PC-9 (cell line): Measurements from ENCODE around the gene TBX5. TPM values are rescaled to one million over a fixed set of nuclear protein-coding genes. Genes with fewer than 3 reads are reported as not detected.

ENCODE experiments used
- BruUV-seq: library from RNA; stranded (reverse); fragments of 400-500 nt; replicated peaks from 2 replicates; lab custom pipeline; 2021; lab: Mats Ljungman, UMichigan
- CTCF ChIA-PET: fragments of 300-600 bp; sonication (Branson Sonifier 250); formaldehyde crosslinking; loops from one replicate; lab custom pipeline; 2022; ENCODE audit warnings: antibody characterized with exemption; lab: Charles Lee
- POLR2A ChIA-PET: fragments of 300-600 bp; sonication (Branson Sonifier 250); formaldehyde crosslinking; loops from one replicate; lab custom pipeline; 2022; ENCODE audit warnings: antibody characterized with exemption; ENCODE audit not compliant: unreplicated experiment; lab: Charles Lee
- DNase-seq, 2 experiments: peaks; one replicate each; pipeline versions ENCODE4 v3.0.0 to v3.0.0-alpha.2; 2015 to 2022; ENCODE audit warnings: mixed read lengths in 1 of 2
- H2AFZ ChIP-seq: fragments of 200-600 bp; sonication (generic); 2 replicates; pipeline ENCODE4 v1.8.1; 2017; ENCODE audit warnings: antibody characterized with exemption
- H3F3A ChIP-seq: fragments of 200-600 bp; sonication (generic); 2 replicates; pipeline ENCODE4 v1.8.1; 2017; ENCODE audit warnings: antibody characterized with exemption, mild to moderate bottlenecking, low read depth; ENCODE audit not compliant: insufficient read depth
- H3K27ac ChIP-seq: fragments of 200-600 bp; sonication (generic); 2 replicates; pipeline ENCODE4 v1.6.1; 2016; ENCODE audit warnings: mixed run types
- H3K27me3 ChIP-seq: fragments of 200-600 bp; sonication (generic); 2 replicates; pipeline ENCODE4 v1.6.1; 2016; ENCODE audit warnings: low read depth, mixed run types; ENCODE audit not compliant: insufficient read depth
- H3K36me3 ChIP-seq: fragments of 200-600 bp; sonication (generic); 2 replicates; pipeline ENCODE4 v1.6.1; 2016; ENCODE audit warnings: low read depth, mixed run types
- H3K4me1 ChIP-seq: fragments of 200-600 bp; sonication (generic); replicated peaks from 2 replicates; pipeline ENCODE4 v1.6.1; 2016; ENCODE audit warnings: mixed run types; ENCODE audit not compliant: insufficient read depth
- H3K4me2 ChIP-seq: fragments of 200-600 bp; sonication (generic); 2 replicates; pipeline ENCODE4 v1.6.1; 2017; ENCODE audit warnings: mixed run types
- H3K4me3 ChIP-seq: fragments of 200-600 bp; sonication (generic); 2 replicates; pipeline ENCODE4 v1.6.1; 2016; ENCODE audit warnings: mixed run types
- H3K79me2 ChIP-seq: fragments of 200-600 bp; sonication (generic); 2 replicates; pipeline ENCODE4 v1.6.1; 2017; ENCODE audit warnings: low read depth, mixed run types
- H3K9me2 ChIP-seq: fragments of 200-600 bp; sonication (generic); 2 replicates; pipeline ENCODE4 v1.8.1; 2017; ENCODE audit warnings: mild to moderate bottlenecking; ENCODE audit not compliant: insufficient read depth
- H3K9me3 ChIP-seq: fragments of 200-600 bp; sonication (generic); 2 replicates; pipeline ENCODE4 v1.8.1; 2016; ENCODE audit warnings: low read depth; ENCODE audit not compliant: insufficient read depth
- H4K20me1 ChIP-seq: fragments of 200-600 bp; sonication (generic); 2 replicates; pipeline ENCODE4 v1.8.1; 2017; ENCODE audit not compliant: insufficient read depth
- CTCF ChIP-seq: fragments of 200-600 bp; sonication (generic); conservative IDR thresholded peaks from 2 replicates; pipeline ENCODE4 v1.6.1; 2017; ENCODE audit warnings: mixed run types, antibody characterized with exemption, mild to moderate bottlenecking, moderate library complexity
- EZH2 ChIP-seq: fragments of 200-600 bp; sonication (generic); IDR thresholded peaks from 2 replicates; pipeline ENCODE4 v1.8.0; 2017; ENCODE audit warnings: antibody characterized with exemption, low read depth
- intact Hi-C: fragments of 100-400 bp; cut with micrococcal nuclease; formaldehyde crosslinking; loops from one replicate; pipeline ENCODE4 v1.10.0; 2022; ENCODE audit not compliant: unreplicated experiment
- total RNA-seq: library from RNA; stranded (reverse); gene quantifications from 2 replicates; pipeline ENCODE4 v1.2.3, GENCODE V29; 2021

The TBX5 gene
- total RNA-seq, 1 experiment from 2014 or later: not detected

DNA sequence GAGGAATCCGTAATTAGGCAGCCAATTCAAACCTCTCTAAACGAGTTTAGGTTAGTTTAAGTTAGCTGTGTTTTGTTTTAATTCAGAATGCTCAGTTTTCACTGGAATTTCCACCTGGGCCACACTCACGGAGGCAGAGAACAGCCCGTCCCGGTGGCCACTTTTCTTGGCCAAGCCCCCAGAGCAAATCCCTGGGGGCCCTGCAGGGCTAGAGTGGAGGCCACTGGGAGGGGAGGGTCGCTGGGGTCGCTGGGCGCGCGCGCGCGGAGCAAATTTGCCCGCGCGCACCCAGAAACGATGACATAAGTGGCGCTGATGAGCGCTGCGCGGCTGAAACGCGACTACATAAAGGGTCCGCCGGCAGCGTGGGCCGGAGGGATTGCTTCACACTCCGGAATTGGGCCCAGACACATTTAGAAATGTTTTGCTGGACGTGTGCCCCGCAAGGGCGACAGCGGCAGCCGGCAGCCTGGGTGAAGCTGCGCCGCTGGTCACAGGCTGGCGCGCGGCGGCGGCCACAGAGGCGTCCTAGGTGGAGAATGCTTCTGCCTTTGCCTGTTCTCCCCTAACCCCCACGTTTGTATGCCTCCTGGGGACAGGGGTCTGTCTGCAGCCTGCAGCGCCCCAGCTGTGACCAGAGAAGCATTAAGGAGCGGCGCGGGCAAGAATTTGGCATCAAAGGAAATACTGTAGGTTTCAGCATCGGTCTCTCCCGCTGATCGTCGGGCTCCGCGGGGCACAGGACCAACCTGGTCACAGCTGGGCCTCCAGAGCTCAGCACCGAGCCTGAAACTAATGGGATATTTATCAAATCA, 37.9 kb upstream of the TBX5 start:
- POLR2A ChIA-PET: no interaction called here
- H3K4me1 ChIP-seq: no peaks in the 10 kb centered on the region
- intact Hi-C loops: no loop called here
- H3K9me2 ChIP-seq: no peaks in the 10 kb centered on the region
- no peak overlapping the region for H3K4me3 ChIP-seq
- H3K27me3 ChIP-seq: peaks cover 80% of the 10 kb centered on the region
- H3F3A ChIP-seq: no peaks in the 10 kb centered on the region
- TF ChIP-seq CTCF (no peak), EZH2 (no peak)
- no peak overlapping the region for H3K4me2 ChIP-seq
- CTCF ChIA-PET: no interaction called here
- H2AFZ ChIP-seq: no peak overlapping the region
- H3K27ac ChIP-seq: no peak overlapping the region
- no peak for DNase-seq
- no peaks in the 10 kb centered on the region for H3K9me3 ChIP-seq
- no peaks in the 10 kb centered on the region for H4K20me1 ChIP-seq
- BruUV-seq: no TSS peak
- no peaks in the 10 kb centered on the region for H3K79me2 ChIP-seq
- H3K36me3 ChIP-seq: no peaks in the 10 kb centered on the region

- no peak for DNase-seq
- no peak overlapping the region for H2AFZ ChIP-seq
- no peaks in the 10 kb centered on the region for H4K20me1 ChIP-seq
- intact Hi-C loops: no loop called here
- no peak overlapping the region for H3K4me2 ChIP-seq
- ChIA-PET POLR2A (no interaction called here), CTCF (no interaction called here)
- no peaks in the 10 kb centered on the region for H3K36me3 ChIP-seq
- no peaks in the 10 kb centered on the region for H3F3A ChIP-seq
- no peaks in the 10 kb centered on the region for H3K4me1 ChIP-seq
- H3K4me3 ChIP-seq: no peak overlapping the region
- no peak overlapping the region for H3K27ac ChIP-seq
- no peak for TF ChIP-seq CTCF
- TF ChIP-seq EZH2: no peak
- BruUV-seq: no TSS peak
- no peaks in the 10 kb centered on the region for H3K9me3 ChIP-seq
- H3K27me3 ChIP-seq: peaks cover 79% of the 10 kb centered on the region
- no peaks in the 10 kb centered on the region for H3K9me2 ChIP-seq
- no peaks in the 10 kb centered on the region for H3K79me2 ChIP-seq
These were observed 36.6 kb upstream of the TBX5 start for GRCh38 chr12:114442578-114442977.

- no peak for TF ChIP-seq CTCF
- no peak for TF ChIP-seq EZH2
- Histone ChIP-seq H3K9me3 (no peaks in the 10 kb centered on the region), H3K27me3 (peaks cover 71% of the 10 kb centered on the region), H3K79me2 (no peaks in the 10 kb centered on the region), H3F3A (no peaks in the 10 kb centered on the region), H3K4me3 (no peak overlapping the region), H3K27ac (no peak overlapping the region), H2AFZ (no peak overlapping the region), H3K36me3 (no peaks in the 10 kb centered on the region), H3K9me2 (no peaks in the 10 kb centered on the region), H3K4me1 (no peaks in the 10 kb centered on the region), H4K20me1 (no peaks in the 10 kb centered on the region), H3K4me2 (no peak overlapping the region)
- intact Hi-C loops: no loop called here
- no TSS peak for BruUV-seq
- DNase-seq: no peak
- CTCF ChIA-PET: no interaction called here
- POLR2A ChIA-PET: no interaction called here
These were observed 35.6 kb upstream of the TBX5 start for GRCh38 chr12:114441545-114441944.
